GM18861 (cell line): Measurements from ENCODE around the gene NELL1.

Experiments
- ATAC-seq: cut with Tn5 transposase; IDR thresholded peaks from one replicate; pipeline ENCODE4 v1.9.1; 2021; ENCODE audit not compliant: unreplicated experiment

The NELL1 gene

DNA sequence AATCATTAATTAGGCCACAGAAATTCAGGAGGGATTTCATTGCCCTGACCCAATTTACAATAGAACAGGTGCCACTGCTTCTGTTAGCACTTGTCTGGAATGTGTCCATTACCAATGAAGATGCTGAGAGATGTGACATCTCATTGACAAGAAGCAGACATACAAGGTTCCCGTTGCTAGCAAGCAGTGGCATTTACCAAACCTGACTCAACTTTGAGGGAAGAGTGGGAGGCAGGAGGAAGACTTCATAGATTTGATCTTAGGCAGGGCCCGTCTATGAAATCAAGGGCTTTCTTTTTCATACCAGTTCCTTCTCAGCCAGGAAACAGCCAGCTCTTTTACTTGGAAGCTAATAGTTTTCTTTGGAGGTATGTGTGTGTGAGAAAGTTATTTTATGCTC is 280.2 kb downstream of the NELL1 start:
- ATAC-seq = no peak

DNA sequence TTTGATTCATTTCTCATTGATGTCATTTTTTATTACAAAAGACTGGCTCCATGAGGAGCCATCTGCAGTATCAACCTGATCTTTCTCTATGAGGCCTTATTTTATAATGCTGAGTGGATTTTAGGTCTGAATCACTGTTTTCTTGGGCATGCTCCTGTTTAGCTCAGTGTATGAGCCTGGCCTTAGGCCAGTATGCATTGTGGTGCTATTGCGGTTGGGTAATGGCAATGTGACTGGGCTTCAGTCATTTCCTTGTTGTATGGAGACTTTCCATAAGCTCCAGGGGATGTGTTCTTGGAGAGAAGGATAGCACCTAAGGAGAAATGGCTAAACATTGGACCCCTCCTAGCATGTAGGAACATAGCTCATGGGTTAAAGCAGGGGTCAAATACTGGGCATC is 293.2 kb downstream of the NELL1 start:
- ATAC-seq = no peak

DNA sequence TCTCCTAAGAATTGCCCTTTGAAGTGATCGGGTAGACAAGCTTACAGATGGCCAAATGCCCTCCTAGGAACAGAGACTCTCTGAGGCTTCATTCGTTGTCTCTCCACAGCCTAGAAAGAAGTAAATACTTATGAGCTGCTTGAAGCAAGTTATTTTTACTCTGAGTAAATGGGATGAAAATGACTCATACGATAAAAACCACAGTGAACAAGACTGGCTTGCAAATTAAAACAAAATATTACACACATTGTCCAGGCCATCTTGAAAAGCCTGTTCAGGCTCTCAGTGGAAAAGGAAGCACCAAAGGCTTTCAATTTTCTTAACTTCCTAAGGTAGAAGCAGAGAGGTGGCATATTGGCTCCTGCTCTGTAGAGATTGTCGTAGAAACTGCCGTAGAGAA is 294.2 kb downstream of the NELL1 start:
- ATAC-seq = no peak

DNA sequence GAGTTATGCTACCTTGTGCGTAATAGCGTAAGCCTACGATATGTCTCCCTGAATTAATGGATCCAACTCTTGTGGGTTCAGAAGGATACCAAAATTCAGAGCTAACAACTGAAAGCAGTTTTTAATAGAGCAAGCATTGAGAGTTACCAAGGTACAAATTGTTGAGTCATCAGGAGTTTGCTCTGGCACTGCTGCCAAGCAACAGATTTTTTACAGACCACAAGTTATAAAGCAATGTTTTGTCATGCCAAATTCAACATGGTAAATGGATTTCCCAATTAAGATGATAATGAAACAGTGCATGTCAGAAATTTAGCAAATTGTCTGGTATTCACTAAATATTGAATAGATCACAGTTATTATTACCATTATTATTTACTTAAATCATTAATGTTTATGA is 295.6 kb downstream of the NELL1 start:
- no peak for ATAC-seq

- no peak for ATAC-seq
Observed at GRCh38 chr11:20966489-20966888, 297.1 kb downstream of the NELL1 start.

- no peak for ATAC-seq
Observed at GRCh38 chr11:20973940-20974559, 304.7 kb downstream of the NELL1 start.

DNA sequence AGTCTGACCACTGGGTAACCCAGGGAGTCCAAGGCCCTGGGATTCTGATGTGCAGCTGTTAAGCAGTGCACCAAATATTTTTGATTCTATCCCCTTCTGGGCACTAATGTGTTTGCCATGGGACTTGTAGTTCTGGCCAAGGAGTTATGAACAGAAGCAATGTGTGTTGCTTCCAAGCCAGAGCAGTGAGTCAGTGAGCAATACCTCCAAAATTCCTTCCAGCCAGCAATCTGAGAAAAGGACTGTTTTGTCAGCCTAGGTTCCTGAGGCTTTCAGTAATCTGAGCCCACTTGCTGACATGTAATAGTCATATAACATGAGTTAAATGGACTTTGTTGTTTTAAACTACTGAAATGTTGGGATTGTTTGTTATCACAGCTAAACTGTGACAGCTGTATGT is 311.4 kb downstream of the NELL1 start:
- no peak for ATAC-seq

GRCh38 chr11:20990447-20990846 is 321.1 kb downstream of the NELL1 start:
- ATAC-seq = no peak

DNA sequence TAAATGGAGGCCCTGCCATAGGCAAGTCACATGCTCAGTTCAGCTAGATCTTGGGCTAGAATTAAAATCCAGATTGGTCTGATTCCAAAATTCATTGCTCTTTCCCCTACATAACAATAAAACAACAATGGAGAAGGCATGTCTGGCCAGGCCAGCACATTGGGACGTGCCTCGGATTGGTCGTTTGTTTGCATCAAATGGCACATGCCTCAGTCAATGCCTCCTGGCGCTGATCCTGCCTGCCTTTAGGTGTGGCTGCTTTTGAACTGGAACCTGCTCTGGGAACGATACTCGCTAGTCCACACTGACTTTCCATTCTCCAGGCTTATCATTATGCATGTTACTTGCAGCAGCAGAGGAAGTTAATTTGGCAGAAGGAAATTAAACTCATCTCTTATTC is 322.1 kb downstream of the NELL1 start:
- no peak for ATAC-seq

- ATAC-seq = no peak
Observed at GRCh38 chr11:21007297-21007696, 337.9 kb downstream of the NELL1 start.

- no peak for ATAC-seq
Observed at GRCh38 chr11:21018248-21018647, 348.9 kb downstream of the NELL1 start.

DNA sequence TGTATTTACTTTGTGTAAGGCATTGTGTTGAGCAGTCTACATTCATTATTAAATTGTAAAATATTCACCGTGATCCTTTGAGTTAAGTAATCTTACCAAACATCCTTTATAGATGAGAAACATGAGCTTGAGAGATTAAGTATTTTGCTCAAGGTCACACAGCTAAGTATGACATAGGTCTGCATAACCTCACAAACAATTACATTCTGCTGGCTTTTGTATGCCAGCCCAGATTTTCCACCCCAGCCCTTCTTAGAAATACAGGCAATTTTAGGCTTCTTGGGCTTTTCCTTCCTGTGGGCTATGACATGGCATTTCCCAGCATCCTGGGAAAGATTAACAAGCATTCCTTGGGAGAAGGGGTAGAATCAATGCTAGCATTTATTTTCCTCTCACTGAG is 357.3 kb downstream of the NELL1 start:
- ATAC-seq = no peak

DNA sequence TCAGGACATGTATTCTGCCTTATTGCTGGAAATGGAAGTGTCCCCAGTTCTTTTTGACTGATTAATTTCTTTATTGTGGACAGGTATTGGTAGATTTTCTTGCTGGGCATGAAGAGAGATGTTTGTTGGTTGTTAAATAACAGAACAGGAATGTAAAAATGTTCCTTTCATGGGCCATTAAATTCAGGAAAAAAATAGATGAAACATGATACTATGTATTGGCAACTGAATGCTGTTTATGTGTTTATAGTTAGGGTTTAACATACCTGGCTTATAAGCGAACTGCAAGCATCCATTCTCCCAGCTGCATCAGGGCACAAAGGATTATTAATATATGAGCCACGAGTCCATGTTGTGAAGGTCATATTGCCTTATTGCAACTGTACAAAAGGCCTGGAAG is 368.5 kb downstream of the NELL1 start:
- no peak for ATAC-seq

DNA sequence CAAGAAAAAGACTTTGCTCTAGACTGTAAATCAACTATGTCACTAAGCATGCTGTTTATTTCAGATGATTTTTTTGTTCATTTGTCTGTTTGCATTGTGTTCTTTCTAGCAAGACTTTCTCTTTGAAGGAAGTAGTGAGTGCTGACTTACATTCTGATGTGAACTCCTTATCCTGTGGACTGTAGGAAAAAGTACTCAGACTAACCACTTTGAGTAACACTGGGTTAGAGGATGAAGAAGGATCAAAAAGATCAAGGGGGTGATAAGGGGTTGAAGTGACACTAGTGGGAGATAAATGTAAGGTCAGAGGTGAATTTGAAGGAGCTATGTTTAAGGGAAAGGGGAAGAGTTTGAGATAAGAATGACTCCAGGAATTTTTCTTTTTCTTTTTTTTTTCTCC is 369.4 kb downstream of the NELL1 start:
- ATAC-seq = no peak

GRCh38 chr11:21040630-21041029 is 371.2 kb downstream of the NELL1 start:
- ATAC-seq = no peak

GRCh38 chr11:21048626-21049025 is 379.2 kb downstream of the NELL1 start:
- no peak for ATAC-seq

GRCh38 chr11:21053466-21053865 is 384.1 kb downstream of the NELL1 start:
- no peak for ATAC-seq

- ATAC-seq = no peak
Observed at GRCh38 chr11:21056644-21057043, 387.3 kb downstream of the NELL1 start.

DNA sequence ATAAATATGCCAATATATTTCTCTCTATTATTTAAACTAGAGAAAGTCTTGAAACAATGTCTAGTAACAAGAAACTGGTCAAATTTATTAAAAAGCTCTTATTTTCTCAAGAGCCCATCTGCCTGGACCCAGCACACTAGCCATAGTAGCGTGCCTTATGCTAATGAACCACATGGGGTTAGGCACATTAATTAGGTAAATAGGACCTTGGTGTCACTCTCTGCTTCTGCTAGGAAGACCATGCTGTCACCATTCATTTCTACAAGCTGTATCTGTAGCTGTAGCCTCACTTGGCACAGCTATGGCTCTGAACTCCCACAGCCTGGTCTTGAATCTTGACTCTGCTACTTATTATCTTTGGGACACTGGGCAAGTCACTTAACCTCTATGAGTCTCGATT is 390.5 kb downstream of the NELL1 start:
- ATAC-seq = no peak

DNA sequence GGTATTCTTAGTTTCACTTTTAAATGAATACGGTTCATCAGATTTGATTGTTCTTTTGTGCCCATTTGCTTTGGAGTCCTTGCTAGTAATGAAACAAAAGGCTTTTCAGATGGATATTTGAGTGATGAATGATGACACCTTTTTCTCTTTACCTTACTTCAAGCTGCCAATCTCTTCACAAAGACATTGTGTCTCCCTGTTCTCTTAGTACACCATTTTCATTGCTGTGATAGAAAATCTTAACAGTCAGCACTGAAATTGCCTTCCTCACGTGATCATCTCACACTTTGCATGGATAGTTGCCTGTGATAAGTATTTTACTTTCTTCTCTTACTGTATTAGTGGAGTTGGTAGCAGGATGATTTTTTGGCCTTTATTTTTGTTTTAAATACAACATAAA is 396.6 kb downstream of the NELL1 start:
- ATAC-seq = no peak

DNA sequence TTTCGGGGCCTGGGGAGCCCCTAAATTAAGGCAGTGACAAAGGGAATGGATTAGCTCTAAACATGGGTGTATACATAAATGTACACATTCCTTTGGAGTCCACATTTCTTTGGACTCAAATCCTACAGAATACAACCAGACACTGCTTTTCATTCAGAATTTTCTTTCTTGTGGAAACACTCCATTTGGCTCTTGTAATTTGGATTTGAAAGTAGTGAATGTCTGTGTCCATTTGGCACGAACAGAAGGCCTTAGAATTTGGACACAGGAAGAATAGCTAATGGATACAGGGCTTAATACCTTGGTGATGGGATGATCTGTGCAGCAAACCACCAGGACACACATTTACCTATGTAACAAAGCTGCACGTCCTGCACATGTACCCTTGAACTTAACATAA is 399.5 kb downstream of the NELL1 start:
- no peak for ATAC-seq

- no peak for ATAC-seq
Observed at GRCh38 chr11:21069909-21070308, 400.5 kb downstream of the NELL1 start.

- ATAC-seq = peak; percentile 77
Observed at GRCh38 chr11:21072558-21072957, 403.2 kb downstream of the NELL1 start.

GRCh38 chr11:21082853-21083252 is 413.5 kb downstream of the NELL1 start:
- no peak for ATAC-seq
